K562 (cell line): ENCODE data around the gene ELF2. TPM values are rescaled to one million over a fixed set of nuclear protein-coding genes. Genes with fewer than 3 reads are reported as not detected.

Experiments
- ARID1B ChIP-seq: fragments of 450-650 bp; IDR thresholded peaks from 2 replicates; pipeline ENCODE4 v1.6.1; 2016; ENCODE audit warnings: antibody characterized with exemption, mild to moderate bottlenecking, inconsistent platforms
- CBFA2T3 ChIP-seq: fragments of 450-650 bp; IDR thresholded peaks from 2 replicates; pipeline ENCODE4 v1.6.1; 2017
- ELF2 ChIP-seq: fragments of 250-450 bp; sonication (Bioruptor Pico); IDR thresholded peaks from 2 replicates; pipeline ENCODE4 v1.5.0; 2021; ENCODE audit warnings: mild to moderate bottlenecking
- ESRRA ChIP-seq: fragments of 450-650 bp; IDR thresholded peaks from 2 replicates; pipeline ENCODE4 v1.6.1; 2014; ENCODE audit warnings: low read depth, mild to moderate bottlenecking, moderate library complexity, borderline replicate concordance
- ESRRB ChIP-seq: fragments of 250-450 bp; sonication (Bioruptor Pico); IDR thresholded peaks from 2 replicates; pipeline ENCODE4 v1.5.0; 2020; ENCODE audit warnings: mild to moderate bottlenecking, moderate library complexity, borderline replicate concordance
- HCFC1 ChIP-seq: IDR thresholded peaks from 2 replicates; pipeline ENCODE4 v1.6.1; 2012; ENCODE audit warnings: low read depth, low read length, improper control_type of control experiment
- PRDM10 ChIP-seq: fragments of 450-650 bp; IDR thresholded peaks from 2 replicates; pipeline ENCODE4 v1.6.1; 2018; ENCODE audit not compliant: partially characterized antibody
- SPI1 ChIP-seq: IDR thresholded peaks from 2 replicates; pipeline ENCODE4 v1.6.1; 2011; ENCODE audit warnings: low read depth, low read length, control low read depth, borderline replicate concordance
- SRF ChIP-seq, 2 experiments: fragments of 250-450, 450-650 bp in 1 of 2; sonication (Bioruptor Pico) in 1 of 2; sonication (generic) in 1 of 2; formaldehyde crosslinking; IDR thresholded peaks; 2 replicates each; pipeline versions ENCODE4 v1.5.0 to v1.5.1; 2020 to 2022; ENCODE audit warnings: mild to moderate bottlenecking in 1 of 2, missing genetic modification reagents in 1 of 2
- TEAD4 ChIP-seq, 2 experiments: sonication (generic) in 1 of 2; formaldehyde crosslinking in 1 of 2; IDR thresholded peaks; 2 replicates each; pipeline versions ENCODE4 v1.6.1 to v1.8.0; 2012 to 2022; ENCODE audit warnings: borderline replicate concordance in 1 of 2, inconsistent platforms in 1 of 2, low read length in 1 of 2, mild to moderate bottlenecking in 1 of 2, missing genetic modification reagents in 1 of 2
- XRCC4 ChIP-seq: IDR thresholded peaks from one replicate; pipeline ENCODE4 v1.6.1; 2011; ENCODE audit not compliant: insufficient read depth, insufficient read length; ENCODE audit errors: extremely low read depth
- ZBTB17 ChIP-seq: fragments of 450-650 bp; formaldehyde crosslinking; IDR thresholded peaks from 2 replicates; pipeline ENCODE4 v1.4.0; 2020; ENCODE audit warnings: mild to moderate bottlenecking
- ZNF143 ChIP-seq: sonication (generic); formaldehyde crosslinking; IDR thresholded peaks from 2 replicates; pipeline ENCODE4 v1.9.0; 2022; ENCODE audit warnings: mild to moderate bottlenecking, missing genetic modification reagents
- ZNF311 ChIP-seq: fragments of 250-450 bp; sonication (Bioruptor Pico); IDR thresholded peaks from 2 replicates; pipeline ENCODE4 v1.4.0; 2020; ENCODE audit warnings: mild to moderate bottlenecking, moderate library complexity
- polyA plus RNA-seq, 8 experiments: library from polyadenylated mRNA; depleted of rRNA in 4 of 8; stranded (reverse) in 5 of 8; unstranded in 3 of 8; fragments of >200 nt; fragmentation: Nextera tagmentation in 2 of 8; fragmentation: Illumina TruSeq in 1 of 8; extraction: Ambion mirVana in 2 of 8; extraction: Trizol in 1 of 8; gene quantifications; 2 replicates each; pipeline versions ENCODE4 v1.2.1 to v1.2.3, GENCODE V29; 2011 to 2014; ENCODE audit warnings: inconsistent platforms in 1 of 8, missing spikeins in 1 of 8
- total RNA-seq, 7 experiments: library from RNA; depleted of rRNA in 6 of 7; stranded (reverse); fragments of >200 nt in 6 of 7; fragmentation: Illumina TruSeq in 2 of 7; extraction: Trizol in 2 of 7; gene quantifications; 2 replicates each; pipeline versions ENCODE4 v1.2.1 to v1.2.3, GENCODE V29; 2011 to 2021; ENCODE audit warnings: low replicate concordance in 1 of 7
- TF ChIP-seq, protein P1 (sequence below): fragments of 450-650 bp; formaldehyde crosslinking; IDR thresholded peaks from 2 replicates; pipeline ENCODE4 v1.4.0; 2020; ENCODE audit warnings: mild to moderate bottlenecking, mixed read lengths

The ELF2 gene
- total and polyA plus RNA-seq, 9 of the 15 experiments (the other 6 are each of a cell fraction or from before 2014, with no cell fraction given): 9.4 to 58.7 (median 41.6) TPM

GRCh38 chr4:139202991-139203390, 26.0 kb upstream of the ELF2 start (continued):
- TF ChIP-seq PRDM10 (no peak), SRF (CRISPR knock-in tag; IDR thresholded peaks at IDR 0.05) (peak in 1 of 2 experiments; percentile 89; a peak in 2 of 4 replicates), TEAD4 (IDR thresholded peaks at IDR 0.05; ENCODE audit: low read length) (peak; percentile 60), TEAD4 (CRISPR knock-in tag; IDR thresholded peaks at IDR 0.05; ENCODE audit: borderline replicate concordance) (no peak), ELF2 (CRISPR knock-in tag) (no peak), ZNF311 (no peak), ESRRA (no peak), HCFC1 (no peak), ARID1B (peak; percentile 50), ZNF143 (CRISPR knock-in tag) (no peak), ZBTB17 (CRISPR knock-in tag) (no peak), SPI1 (no peak), CBFA2T3 (peak; percentile 45; the same call in 1 of the 2 replicates), XRCC4 (no peak), ESRRB (CRISPR knock-in tag) (no peak)
- TF ChIP-seq, protein P1, sequence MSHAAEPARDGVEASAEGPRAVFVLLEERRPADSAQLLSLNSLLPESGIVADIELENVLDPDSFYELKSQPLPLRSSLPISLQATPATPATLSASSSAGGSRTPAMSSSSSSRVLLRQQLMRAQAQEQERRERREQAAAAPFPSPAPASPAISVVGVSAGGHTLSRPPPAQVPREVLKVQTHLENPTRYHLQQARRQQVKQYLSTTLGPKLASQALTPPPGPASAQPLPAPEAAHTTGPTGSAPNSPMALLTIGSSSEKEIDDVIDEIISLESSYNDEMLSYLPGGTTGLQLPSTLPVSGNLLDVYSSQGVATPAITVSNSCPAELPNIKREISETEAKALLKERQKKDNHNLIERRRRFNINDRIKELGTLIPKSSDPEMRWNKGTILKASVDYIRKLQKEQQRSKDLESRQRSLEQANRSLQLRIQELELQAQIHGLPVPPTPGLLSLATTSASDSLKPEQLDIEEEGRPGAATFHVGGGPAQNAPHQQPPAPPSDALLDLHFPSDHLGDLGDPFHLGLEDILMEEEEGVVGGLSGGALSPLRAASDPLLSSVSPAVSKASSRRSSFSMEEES (CRISPR knock-in tag): no peak
- TF ChIP-seq, all 486 proteins: peak for 12
